Astrocyte of the cerebellum (primary cell): ENCODE results near the gene SPAG9.

Experiments
- DNase-seq: peaks from one replicate; pipeline ENCODE4 v3.0.0-alpha.2; 2011; ENCODE audit warnings: low read depth
- H3K4me3 ChIP-seq: 2 replicates; pipeline ENCODE4 v1.5.1; 2011; ENCODE audit warnings: mild to moderate bottlenecking, low read depth, low read length, moderate library complexity
- in situ Hi-C: cut with HindIII; loops from 2 replicates; pipeline ENCODE4 v1.10.0; 2017; ENCODE audit warnings: low sequenced_read_pairs
- TF ChIP-seq, protein P1 (sequence below): IDR thresholded peaks from 2 replicates; pipeline ENCODE4 v1.5.1; 2012; ENCODE audit warnings: low read length, low read depth, moderate library complexity, mild to moderate bottlenecking; ENCODE audit errors: missing control alignments

Gene SPAG9

GRCh38 chr17:51054748-51055147, 65.9 kb downstream of the SPAG9 start:
- DNase-seq = no peak
- in situ Hi-C loops = no loop called here
- TF ChIP-seq, protein P1, sequence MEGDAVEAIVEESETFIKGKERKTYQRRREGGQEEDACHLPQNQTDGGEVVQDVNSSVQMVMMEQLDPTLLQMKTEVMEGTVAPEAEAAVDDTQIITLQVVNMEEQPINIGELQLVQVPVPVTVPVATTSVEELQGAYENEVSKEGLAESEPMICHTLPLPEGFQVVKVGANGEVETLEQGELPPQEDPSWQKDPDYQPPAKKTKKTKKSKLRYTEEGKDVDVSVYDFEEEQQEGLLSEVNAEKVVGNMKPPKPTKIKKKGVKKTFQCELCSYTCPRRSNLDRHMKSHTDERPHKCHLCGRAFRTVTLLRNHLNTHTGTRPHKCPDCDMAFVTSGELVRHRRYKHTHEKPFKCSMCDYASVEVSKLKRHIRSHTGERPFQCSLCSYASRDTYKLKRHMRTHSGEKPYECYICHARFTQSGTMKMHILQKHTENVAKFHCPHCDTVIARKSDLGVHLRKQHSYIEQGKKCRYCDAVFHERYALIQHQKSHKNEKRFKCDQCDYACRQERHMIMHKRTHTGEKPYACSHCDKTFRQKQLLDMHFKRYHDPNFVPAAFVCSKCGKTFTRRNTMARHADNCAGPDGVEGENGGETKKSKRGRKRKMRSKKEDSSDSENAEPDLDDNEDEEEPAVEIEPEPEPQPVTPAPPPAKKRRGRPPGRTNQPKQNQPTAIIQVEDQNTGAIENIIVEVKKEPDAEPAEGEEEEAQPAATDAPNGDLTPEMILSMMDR = no peak
- no peak overlapping the region for H3K4me3 ChIP-seq

- in situ Hi-C loops = no loop called here
- TF ChIP-seq, protein P1 = no peak
- no peak for DNase-seq
- H3K4me3 ChIP-seq = no peak overlapping the region
These were observed 68.4 kb downstream of the SPAG9 start for GRCh38 chr17:51052235-51052634.

GRCh38 chr17:51050291-51051033, 70.2 kb downstream of the SPAG9 start:
- no peak for DNase-seq
- H3K4me3 ChIP-seq = no peak overlapping the region
- in situ Hi-C loops = no loop called here
- TF ChIP-seq, protein P1 = no peak

DNA sequence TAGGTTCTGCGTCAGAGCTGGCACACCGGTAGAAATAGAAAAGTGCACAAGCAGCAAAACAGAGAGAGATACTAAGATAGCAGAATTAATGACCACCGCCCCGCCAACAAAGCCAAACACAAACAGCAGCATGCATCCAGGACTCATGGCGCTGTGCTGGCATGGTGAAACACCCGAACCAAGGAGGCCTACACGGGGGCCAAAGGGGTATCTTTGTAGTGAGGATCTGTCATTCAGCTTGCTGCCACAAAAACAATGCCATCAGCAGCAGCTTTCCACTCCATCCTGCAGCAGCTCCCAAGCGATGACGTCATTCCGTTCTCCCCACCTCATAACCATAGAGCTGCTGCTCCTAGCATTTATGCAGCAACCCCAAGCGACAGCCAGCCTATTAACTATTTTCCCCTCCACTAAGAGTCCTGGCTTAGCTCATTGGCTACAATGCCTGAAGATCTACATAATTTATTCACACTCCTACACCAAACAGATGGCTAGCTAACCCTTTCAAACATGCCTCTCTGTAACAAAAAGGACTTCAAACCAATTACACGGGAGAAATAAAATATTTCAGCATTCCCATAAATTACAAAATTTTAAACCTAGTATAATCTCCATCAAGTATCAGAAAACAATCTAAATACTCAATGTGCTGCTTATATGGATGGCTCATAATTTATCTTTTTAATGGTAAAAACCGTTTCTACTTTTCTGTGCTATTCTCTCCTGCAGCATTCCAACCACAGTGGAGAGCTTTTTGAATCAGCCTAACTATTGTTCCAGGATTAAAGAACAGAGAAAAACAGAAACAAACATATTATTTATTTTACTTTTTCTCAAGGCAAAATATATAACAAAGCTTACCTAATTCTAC, 73.9 kb downstream of the SPAG9 start:
- TF ChIP-seq, protein P1 = no peak
- DNase-seq = peak; percentile 93
- peak overlapping the region; percentile 48 for H3K4me3 ChIP-seq

DNA sequence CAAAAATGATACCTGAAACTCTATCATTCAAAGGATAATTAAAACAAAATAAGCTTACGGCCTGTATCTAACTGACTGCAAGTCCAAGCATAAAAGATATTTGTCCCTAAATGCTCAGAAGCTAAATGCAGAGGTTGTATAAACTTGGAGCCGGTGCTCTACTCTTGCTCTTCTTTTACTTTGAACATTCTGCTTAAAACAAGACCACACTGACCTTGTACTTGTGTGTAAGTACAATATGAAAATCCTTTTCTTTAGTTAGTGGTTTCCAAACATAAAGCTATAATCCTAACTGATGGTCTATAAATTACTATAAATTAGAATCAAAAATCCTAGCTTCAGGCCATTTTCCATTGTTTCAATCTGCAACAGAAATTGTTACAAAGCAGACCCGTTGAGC, 74.6 kb downstream of the SPAG9 start:
- H3K4me3 ChIP-seq = peak overlapping the region; percentile 48
- no peak for DNase-seq
- in situ Hi-C loops = no loop called here
- TF ChIP-seq, protein P1 = no peak

More for the DNA sequence above, 73.9 kb downstream of the SPAG9 start:
- in situ Hi-C loops = no loop called here

- in situ Hi-C loops = no loop called here
- TF ChIP-seq, protein P1 = no peak
- no peak for DNase-seq
- peak overlapping the region; percentile 48 for H3K4me3 ChIP-seq
These were observed 75.0 kb downstream of the SPAG9 start for GRCh38 chr17:51045621-51046020.
